ENCODE data around the gene LIMK2.
"Not testable (repeated sequence)": the region's sequence is repeated elsewhere in the genome, so short reads cannot be mapped to it uniquely, and the experiment has no call there.

DNA sequence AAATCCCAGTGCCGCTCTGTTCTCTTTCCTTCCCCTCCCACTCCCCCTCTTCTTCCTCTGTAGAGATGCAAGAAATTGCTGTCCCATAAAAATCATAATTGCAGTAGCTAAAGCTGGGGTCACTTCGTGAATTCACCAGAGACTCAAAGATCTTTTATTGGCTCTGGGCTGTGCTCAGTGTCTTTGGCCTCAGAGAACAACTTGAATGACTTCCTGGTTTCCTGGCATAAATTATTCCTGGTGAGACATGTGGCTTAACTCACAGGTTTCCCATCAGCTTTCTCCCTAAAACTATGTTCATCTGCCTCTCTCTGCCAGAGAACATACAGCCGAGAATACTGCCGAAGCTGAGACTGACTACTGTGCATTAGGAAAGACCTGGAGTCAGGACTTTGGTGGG lies 7.0 kb upstream of the LIMK2 start:
- TF ChIP-seq EZH2phosphoT487 (IDR thresholded peaks at IDR 0.05; ENCODE audit: borderline replicate concordance, low read length) = not testable (repeated sequence)
- TF ChIP-seq, protein P1, sequence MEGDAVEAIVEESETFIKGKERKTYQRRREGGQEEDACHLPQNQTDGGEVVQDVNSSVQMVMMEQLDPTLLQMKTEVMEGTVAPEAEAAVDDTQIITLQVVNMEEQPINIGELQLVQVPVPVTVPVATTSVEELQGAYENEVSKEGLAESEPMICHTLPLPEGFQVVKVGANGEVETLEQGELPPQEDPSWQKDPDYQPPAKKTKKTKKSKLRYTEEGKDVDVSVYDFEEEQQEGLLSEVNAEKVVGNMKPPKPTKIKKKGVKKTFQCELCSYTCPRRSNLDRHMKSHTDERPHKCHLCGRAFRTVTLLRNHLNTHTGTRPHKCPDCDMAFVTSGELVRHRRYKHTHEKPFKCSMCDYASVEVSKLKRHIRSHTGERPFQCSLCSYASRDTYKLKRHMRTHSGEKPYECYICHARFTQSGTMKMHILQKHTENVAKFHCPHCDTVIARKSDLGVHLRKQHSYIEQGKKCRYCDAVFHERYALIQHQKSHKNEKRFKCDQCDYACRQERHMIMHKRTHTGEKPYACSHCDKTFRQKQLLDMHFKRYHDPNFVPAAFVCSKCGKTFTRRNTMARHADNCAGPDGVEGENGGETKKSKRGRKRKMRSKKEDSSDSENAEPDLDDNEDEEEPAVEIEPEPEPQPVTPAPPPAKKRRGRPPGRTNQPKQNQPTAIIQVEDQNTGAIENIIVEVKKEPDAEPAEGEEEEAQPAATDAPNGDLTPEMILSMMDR (conservative IDR thresholded peaks at IDR 0.05; ENCODE audit: low read depth, low read length) = not testable (repeated sequence)

Measured in PC-3 (cell line).